ENCODE data around the gene BET1L.
"Not testable (repeated sequence)": the region's sequence is repeated elsewhere in the genome, so short reads cannot be mapped to it uniquely, and the experiment has no call there.

Gene BET1L

DNA sequence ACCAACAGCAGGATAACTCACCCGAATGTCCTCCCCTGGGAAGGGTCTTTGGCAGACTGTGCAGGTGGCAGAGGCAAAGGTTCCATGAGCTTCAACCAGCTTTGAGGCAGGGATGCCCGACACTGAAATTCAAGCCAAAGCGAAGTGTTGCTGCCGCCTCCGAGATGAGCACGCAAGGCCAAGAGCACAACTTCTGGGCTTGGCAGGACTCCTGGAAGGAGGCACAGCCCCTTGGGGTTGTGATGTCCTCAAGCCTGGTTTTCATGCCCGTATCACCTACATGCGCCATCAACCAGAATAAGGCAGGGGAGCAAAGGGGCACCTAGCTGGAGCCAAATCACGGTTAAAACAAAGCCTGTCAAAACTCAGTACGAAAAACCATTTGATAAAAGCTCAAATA is 23.2 kb upstream of the BET1L start:
- DNase-seq (ENCODE audit: low read depth in 1 of 2, low spot score in 1 of 2), result no peak

DNA sequence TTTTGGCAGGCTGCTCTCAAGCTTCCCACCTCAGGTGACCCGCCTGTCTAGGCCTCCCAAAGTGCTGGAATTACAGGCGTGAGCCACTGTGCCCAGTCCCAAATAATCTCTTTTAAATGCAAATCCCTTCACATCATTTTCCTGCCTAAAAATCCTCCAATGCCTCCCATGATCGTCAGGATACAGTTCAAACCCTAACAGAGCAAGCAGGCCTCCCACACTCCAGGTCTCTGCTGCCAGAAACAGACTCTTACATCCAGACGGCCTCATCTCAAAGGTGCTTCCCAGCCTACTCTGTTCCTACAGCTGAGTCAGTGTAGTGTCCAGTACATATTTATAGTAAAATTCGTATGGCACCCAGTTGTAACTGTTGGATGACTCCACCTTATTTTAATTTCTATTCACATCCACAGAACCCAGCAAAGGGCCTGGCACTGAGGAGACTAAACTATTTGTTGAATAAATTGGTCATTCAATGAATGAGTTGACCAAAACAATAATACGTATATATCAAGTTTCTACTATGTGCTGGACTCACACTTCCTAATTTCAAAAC is 20.7 kb upstream of the BET1L start:
- DNase-seq (ENCODE audit: low read depth in 1 of 2, low spot score in 1 of 2), result no peak

DNA sequence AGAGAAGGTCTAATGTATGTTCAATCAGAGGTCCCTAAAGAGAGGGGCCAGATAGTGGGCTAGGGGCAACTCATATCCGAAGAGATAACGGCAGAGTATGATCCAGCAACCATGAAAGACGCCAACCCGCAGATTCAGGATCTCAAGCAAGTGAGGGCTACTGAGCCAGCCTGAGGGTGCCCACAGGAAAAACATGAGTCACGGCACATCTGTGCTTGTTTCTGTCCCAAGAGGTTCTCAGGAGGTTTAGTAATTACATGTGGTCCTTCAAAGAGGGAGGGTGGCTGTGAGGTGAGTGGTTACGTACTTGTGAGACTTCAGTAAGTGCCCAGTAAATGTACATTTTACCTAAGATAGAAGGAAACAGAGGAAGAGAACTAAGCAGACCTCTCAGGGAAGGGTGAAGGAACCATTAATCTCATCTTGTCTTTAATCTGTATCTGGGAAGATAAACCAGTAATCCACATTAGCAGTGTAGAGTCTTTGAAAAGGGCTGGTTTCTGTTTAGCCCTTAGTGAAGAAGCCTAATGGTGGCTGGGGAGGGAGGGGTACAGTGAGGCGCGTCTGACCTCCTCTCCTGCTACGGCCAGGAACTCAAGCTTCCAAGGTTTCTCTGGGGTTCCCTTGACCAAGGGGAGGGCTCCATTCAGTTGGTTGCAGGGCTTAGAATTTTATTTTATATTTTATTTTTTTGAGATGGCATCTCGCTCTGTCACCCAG is 18.7 kb upstream of the BET1L start:
- no peak for DNase-seq (ENCODE audit: low read depth in 1 of 2, low spot score in 1 of 2)

DNA sequence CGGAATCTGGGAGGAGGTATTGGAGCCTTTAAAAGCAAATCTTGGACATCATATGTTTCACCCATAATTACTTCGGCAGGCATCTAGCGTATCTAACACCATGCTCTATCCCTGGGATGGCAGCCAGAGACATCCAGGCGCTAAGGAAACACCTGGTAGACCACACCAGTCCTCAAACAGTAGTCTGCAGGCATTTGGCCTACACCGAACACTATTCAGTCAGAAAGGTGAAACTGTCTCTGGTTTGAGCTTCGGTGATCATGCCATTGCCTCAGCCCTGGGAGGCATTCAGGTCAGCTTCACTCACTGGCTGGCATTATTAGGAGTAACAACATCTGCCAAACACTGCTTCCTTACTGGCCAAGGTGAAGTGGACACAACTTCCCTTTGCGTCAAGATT is 17.2 kb upstream of the BET1L start:
- no peak for DNase-seq (ENCODE audit: low read depth in 1 of 2, low spot score in 1 of 2)

DNA sequence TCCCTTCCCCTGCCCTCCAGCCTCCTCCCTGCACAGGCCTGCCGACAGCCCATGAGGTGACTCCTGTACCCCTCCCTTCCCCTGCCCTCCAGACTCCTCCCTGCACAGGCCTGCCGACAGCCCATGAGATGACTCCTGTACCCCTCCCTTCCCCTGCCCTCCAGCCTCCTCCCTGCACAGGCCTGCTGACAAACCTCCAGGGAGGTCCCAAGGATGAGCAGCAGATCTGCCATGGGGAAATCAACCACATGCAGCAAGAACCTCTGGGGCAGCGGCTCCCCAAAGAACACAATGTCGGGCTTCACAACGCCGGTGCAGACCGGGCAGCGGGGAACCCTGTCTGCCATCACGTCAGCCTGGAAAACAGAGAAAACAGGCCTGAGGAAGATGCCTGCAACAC is 16.7 kb upstream of the BET1L start:
- DNase-seq (ENCODE audit: low read depth in 1 of 2, low spot score in 1 of 2), result no peak

DNA sequence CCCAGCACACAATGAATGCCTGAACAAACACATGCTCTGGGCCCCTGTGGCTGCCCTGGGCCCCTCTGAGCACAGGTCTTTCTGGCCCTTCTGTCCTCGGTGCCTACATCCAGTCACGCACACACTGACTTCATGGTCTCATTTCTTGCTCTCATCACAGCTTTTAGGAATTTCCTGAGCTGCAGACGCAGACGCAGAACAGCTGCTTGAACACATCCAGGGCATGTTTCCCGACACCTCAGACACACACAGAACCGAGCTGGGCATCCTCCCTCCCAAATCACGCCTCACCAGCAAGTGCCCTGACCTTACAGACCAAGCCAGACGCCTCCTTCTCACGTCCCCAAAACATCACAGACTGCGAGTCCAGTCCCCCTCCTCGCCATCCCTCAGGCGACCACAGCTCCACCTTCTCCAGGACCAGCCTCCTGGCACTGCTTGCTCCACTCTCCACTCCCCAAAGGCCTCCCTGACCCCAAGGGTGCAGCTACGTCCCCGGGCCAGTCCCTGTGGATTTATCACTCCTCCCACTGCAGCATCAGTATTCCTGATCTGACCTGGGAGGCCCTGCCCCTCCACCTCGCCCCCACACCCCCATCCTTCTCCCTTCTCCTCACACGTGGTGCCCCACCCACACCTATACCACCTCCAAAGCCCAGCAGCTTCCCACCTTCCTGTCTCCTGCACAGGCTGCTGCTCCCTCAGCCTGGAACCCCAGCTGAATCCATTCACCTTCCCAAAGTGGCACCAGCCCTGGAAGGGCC is 16.0 kb upstream of the BET1L start:
- no peak for DNase-seq (ENCODE audit: low read depth in 1 of 2, low spot score in 1 of 2)

DNA sequence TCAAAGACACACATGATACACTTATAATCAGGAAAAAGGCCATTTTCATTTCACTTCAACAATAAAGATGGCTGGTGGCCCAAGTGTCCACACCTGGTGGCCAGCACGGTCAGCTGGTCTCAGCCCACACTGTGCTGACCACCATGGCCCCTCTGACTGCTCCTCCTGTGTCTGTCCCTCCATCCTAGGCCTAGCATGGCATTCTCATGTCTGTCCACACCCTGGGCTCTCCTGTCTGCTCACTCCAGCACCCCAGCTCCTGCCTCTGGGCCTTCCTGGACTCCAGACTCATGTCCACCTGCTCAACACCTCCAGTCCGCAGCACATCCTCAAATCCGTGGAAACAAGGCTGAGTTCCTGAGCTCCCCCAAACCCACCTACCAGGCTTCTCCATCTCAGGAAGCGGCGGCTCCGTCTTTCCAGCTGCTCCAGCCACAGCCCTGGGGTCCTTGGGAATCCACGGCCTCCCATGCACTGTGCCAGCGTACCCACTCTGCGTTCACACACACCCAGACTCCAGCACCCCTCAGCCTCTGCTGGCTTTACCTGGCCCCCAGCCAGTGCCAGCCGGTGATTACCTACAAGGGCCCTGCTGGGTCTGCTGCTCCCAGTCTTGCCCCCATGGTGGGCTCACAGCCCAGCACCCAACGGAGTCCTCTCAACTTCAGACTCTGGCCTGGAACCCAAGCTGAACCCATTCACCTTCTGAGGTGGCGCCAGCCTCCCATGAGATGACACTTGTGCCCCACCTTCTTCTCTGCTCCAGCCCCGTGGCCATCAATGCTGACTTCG is 15.0 kb upstream of the BET1L start:
- DNase-seq (ENCODE audit: low read depth in 1 of 2, low spot score in 1 of 2), result no peak

DNA sequence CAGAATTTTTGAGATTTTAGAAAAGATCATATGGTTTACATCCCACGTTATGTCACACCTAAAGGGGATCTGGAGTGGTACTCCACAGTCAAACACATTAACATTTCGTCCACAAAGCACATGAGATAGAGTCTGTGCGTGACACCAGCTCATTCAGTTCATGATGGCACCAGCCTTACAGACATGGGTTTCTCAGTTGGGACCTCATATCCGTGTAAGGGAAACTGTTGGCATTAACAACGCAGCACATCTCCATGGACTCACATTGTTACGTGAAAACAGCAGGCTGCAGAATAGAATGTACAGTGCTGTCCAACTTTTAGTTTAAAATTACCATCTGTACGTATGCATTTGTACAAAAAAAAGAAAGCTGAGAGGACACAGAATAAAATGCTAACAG is 14.3 kb upstream of the BET1L start:
- no peak for DNase-seq (ENCODE audit: low read depth in 1 of 2, low spot score in 1 of 2)

DNA sequence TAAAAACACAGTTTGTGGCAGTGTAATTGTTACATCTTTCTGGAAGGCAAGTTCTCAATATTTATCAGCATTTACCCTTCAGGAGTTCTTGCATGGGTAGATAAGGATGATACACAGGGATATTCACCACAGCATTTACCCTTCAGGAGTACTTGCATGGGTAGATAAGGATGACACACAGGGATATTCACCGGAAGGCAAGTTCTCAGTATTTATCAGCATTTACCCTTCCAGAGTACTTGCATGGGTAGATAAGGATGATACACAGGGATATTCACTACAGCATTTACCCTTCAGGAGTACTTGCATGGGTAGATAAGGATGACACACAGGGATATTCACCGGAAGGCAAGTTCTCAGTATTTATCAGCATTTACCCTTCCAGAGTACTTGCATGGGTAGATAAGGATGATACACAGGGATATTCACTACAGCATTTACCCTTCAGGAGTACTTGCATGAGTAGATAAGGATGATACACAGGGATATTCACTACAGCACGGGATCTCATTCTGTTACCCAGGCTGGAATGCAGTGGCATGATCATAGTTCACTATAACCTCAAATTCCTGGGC is 13.5 kb upstream of the BET1L start:
- not testable (repeated sequence) for DNase-seq (ENCODE audit: low read depth in 1 of 2, low spot score in 1 of 2)

DNA sequence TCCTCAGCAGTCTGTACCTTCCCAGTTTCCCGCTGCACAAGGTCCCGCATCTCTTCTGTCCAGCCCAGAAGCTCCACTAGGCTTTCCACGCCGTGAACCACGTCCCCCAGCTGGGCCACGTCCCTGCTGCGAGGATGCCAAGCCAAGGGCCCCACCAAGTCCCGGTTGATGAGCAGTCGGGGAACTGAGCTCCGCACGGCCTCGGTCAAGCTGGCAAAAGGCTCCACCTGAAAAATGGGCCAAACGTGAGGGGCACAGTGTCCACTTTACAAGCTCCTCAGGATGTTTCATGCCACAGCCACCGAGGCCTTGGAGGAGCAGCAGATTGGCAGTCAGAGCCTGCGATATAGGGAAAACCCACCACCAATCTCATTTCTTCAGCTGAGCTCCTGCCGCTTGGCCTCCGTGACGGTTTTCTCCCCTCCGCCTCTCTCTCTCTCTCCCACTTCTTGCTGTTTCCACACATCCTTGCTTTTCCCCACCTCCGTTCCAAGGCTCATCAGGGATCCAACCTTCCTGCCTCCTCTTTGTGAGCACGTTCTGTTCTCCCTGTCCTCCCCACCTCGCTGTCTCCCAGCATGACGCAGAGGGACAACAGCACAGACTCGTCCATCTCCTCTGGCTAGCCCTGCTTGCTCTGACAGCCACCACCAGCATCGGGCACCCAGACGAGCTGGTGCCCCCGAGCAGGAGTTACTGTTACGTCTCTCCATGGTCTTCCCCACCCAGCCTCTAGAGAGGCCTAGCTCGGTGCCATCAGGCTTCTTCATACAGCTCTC is 11.8 kb upstream of the BET1L start:
- no peak for DNase-seq (ENCODE audit: low read depth in 1 of 2, low spot score in 1 of 2)

DNA sequence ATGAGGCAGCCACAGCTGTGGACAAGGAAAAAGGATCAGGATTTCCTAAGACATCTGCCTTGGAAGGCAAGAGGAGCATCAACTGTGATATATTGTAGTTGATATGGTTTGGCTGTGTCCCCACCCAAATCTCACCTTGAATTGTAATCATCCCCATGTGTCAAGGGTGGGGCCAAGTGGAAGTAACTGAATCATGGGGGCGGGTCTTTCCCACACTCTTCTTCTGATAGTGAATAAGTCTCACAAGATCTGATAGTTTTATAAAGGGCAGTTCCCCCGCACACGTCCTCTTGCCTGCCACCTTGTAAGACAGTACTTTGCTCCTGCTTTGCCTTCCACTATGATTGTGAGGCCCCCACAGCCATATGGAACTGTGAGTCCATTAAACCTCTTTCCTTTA is 10.5 kb upstream of the BET1L start:
- DNase-seq (ENCODE audit: low read depth in 1 of 2, low spot score in 1 of 2), result no peak

DNA sequence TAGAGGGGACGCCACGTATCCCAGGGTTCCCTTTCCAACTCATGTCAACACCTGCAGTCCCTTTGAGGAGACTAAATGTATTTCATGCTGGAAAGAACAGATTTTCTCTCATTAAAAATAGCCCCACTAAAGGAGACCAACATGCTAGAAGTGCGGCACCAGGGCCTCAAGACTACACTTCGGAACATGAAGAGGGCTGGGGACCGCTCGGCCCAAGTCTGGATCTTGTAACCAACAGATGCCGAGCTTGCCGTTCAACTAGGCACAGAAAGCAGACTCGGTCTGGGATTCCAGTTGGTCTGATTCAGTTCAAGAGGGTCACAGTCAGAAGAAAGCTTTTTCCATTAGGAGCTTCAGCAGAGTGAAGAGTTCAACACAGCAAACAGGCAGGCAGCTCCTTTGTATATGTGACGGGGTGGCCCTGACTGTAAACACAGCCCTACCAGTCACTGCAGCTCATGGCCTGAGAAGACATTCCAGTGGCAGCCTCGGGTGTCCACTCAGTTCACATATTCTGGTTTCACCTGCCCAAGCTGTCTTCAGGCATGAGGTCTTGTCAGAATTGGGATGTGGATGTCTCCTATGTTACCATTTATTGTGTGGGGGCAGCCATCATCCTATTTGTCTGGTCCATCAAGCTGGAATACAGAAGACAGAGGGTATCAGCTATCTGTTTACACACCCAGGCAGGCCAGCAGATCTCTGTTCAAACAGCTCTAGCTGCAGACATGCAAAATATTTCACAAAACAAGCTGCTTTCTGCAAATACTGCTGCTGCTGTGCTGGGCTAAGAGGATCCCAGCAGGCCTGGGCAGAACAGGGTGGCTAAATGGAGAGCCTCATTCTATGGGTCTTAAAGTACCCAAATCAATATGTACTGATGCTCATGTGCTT is 9.1 kb upstream of the BET1L start:
- no peak for DNase-seq (ENCODE audit: low read depth in 1 of 2, low spot score in 1 of 2)

DNA sequence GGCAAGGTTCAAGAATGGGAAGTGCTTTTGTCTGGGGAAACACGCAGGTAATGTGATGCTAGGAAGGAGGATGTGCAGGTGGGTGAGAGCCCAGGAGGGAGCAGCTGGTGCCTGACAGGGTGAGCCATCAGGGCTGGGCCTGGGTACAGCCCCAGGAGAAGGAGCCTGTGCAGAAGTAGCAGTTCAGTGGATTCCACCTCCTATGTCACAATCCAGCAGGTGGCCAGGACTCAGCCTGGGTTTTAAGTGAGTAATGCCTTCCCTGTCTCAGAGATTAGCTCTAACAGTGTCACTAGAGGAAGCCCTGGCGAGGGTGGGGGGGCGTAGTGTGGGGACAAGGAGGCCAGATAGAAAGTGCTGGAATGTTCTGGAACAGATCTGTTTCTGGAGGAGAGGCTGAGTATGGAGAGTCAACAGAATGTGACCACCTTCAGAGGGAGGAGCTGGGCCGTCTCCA is 8.4 kb upstream of the BET1L start:
- DNase-seq (ENCODE audit: low read depth in 1 of 2, low spot score in 1 of 2), result no peak

DNA sequence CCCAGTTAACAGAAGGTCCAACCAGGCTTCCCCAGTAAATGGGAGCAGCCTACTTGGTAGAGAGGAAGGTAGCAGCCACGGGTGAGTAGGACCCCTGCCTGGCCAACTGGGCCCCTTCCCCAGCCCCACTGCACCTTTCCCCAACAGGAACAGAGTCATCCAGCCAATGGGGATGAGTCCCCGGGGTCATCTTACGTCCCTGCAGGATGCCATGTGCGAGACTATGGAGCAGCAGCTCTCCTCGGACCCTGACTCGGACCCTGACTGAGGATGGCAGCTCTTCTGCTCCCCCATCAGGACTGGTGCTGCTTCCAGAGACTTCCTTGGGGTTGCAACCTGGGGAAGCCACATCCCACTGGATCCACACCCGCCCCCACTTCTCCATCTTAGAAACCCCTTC is 6.9 kb upstream of the BET1L start:
- DNase-seq (ENCODE audit: low read depth in 1 of 2, low spot score in 1 of 2), result no peak

DNA sequence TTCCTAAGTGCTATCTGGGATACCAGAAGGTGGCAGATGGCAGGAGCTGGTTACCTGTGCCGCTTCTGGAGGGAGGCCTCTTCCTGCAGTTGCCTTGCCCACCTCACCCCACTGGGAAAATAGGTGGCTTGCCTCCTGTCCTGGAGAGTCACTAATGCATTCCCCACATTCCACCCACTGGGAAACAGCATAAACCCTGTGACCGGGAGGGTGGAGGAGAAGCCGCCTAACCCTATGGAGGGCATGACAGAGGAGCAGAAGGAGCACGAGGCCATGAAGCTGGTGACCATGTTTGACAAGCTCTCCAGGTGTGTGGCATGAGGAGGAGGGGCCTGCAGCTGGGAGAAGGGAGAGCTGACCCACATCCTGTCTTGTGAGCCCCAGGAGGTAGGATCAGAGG is 5.9 kb upstream of the BET1L start:
- DNase-seq (ENCODE audit: low read depth in 1 of 2, low spot score in 1 of 2), result no peak

DNA sequence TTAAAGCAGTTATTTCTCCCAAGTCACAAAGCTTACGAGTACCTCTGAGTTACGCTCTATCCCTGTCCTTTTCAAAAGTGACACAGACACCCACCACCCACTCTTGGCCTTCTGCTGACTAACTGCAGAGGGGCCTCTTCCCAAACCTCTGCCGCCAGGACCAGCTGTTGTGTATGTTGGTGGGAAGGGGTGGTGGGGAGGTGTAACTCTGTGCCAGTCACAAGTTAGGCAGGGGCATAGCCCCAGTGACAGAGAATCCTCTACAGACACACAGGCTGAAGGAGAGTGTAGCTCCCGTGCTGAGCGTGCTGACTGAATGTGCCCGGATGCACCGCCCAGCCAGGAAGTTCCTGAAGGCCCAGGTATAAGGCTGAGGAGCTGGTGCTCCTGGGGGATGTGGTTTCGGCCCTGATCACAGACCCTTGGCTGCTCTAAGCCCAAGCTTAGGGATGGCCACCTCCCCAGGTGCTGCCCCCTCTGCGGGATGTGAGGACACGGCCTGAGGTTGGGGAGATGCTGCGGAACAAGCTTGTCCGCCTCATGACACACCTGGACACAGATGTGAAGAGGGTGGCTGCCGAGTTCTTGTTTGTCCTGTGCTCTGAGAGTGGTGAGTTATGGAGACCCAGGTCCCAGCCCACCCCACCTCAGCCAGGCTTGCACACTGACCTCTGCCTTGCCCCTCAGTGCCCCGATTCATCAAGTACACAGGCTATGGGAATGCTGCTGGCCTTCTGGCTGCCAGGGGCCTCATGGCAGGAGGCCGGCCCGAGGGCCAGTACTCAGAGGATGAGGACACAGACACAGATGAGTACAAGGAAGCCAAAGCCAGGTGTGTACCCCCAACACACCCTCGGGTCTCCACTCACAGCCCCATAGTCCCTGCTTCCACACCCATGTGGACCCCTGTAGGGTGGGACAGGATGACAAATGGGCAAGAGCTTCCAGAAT is 5.2 kb upstream of the BET1L start:
- no peak for DNase-seq (ENCODE audit: low read depth in 1 of 2, low spot score in 1 of 2)

DNA sequence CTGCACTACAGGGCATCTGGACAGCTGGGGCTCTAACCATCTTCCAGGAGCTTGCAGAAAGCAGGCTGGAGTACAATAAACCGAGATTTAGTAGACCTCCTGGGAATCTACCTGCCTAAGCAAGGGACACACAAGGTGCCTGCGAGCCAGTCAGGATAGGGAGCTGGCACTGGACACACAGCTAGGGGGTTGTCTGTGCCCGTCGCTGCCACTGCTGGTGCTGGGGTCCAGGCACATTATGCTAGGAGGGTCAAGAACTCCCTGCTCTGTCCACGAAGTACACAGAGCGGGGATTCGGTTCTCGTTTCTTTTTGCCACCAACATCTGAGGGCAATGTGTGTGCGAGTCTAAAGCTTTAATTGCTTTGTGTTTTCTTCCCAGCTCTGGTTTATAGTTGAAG is 4.5 kb upstream of the BET1L start:
- no peak for DNase-seq (ENCODE audit: low read depth in 1 of 2, low spot score in 1 of 2)

DNA sequence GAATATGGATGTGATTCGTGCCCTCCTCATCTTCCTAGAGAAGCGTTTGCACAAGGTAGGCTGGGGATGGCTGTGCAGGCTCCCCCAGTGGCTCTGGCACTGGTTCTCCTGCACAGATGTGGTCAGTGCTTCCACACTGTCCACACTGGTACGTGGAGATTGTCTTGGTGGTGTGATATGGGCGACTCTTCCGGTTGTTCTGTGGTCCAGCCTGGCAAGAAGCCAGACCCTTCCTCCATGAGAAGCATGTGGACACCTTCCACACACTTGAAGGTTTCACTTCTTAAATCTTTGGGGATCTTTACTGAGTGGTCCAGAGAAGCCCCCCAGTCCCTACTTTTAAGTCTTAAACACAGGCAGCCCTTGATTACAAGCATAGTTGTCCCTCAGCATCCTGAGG is 4.1 kb upstream of the BET1L start:
- no peak for DNase-seq (ENCODE audit: low read depth in 1 of 2, low spot score in 1 of 2)

DNA sequence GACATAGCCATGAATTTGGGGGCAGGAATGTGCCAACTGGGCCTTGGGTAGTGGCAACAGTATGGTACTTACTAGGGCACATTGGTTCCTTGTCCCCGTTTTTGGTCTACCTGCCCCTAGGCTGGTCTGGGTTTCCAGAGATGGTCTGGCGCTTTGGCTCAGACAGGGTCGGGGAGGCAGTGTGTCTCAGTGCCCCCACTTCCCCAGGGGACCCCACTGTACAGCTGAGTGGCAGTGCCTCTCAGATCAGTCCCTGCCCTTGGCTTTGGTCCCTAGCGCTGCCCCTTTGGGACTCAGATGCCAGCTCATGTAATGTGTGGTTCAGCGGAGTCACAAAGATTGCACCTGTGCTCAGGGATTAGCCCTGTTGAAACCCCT is 3.6 kb upstream of the BET1L start:
- no peak for DNase-seq (ENCODE audit: low read depth in 1 of 2, low spot score in 1 of 2)
